WTC11 (cell line): ENCODE measurements around the gene CAPZB. TPM values are rescaled to one million over a fixed set of nuclear protein-coding genes. Genes with fewer than 3 reads are reported as not detected.

Experiments
- ATAC-seq: fragments of 200-7000 bp; cut with Tn5 transposase; 2 replicates; pipeline ENCODE4 v1.10.0; 2021; ENCODE audit warnings: mild to moderate bottlenecking, moderate library complexity
- CTCF ChIA-PET: fragments of 300-600 bp; sonication (Branson Sonifier 250); formaldehyde crosslinking; loops from one replicate; lab custom pipeline; 2021; ENCODE audit warnings: antibody characterized with exemption; lab: Charles Lee
- POLR2A ChIA-PET: fragments of 350-600 bp; sonication (Branson Sonifier 250); formaldehyde crosslinking; loops from one replicate; lab custom pipeline; 2021; ENCODE audit warnings: antibody characterized with exemption; lab: Charles Lee
- DNase-seq: peaks from one replicate; pipeline ENCODE4 v3.0.0; 2021; ENCODE audit warnings: low spot score
- H3K27ac Mint-ChIP-seq: 2 replicates; pipeline ENCODE4 v1.8.0; 2021; ENCODE audit warnings: mixed read lengths
- H3K27me3 Mint-ChIP-seq: 2 replicates; pipeline ENCODE4 v1.8.0; 2021; ENCODE audit warnings: low read depth, mild to moderate bottlenecking, moderate library complexity, mixed read lengths
- H3K36me3 Mint-ChIP-seq: 2 replicates; pipeline ENCODE4 v1.8.0; 2021; ENCODE audit warnings: mixed read lengths
- H3K4me1 Mint-ChIP-seq: 2 replicates; pipeline ENCODE4 v1.8.0; 2022; ENCODE audit warnings: mixed read lengths
- H3K4me3 Mint-ChIP-seq: 2 replicates; pipeline ENCODE4 v1.8.0; 2021; ENCODE audit warnings: mild to moderate bottlenecking, moderate library complexity, mixed read lengths
- H3K9me3 Mint-ChIP-seq: 2 replicates; pipeline ENCODE4 v1.8.0; 2021; ENCODE audit warnings: mixed read lengths
- ELF4 ChIP-seq: sonication (generic); formaldehyde crosslinking; IDR thresholded peaks from 2 replicates; pipeline ENCODE4 v1.8.1; 2022; ENCODE audit warnings: low read depth, mild to moderate bottlenecking, moderate library complexity, missing genetic modification reagents
- ERG ChIP-seq: fragments of 250-450 bp; sonication (Bioruptor Pico); IDR thresholded peaks from 2 replicates; pipeline ENCODE4 v1.8.0; 2021; ENCODE audit warnings: mild to moderate bottlenecking
- FOXJ3 ChIP-seq: sonication (generic); formaldehyde crosslinking; IDR thresholded peaks from 2 replicates; pipeline ENCODE4 v1.9.0; 2021; ENCODE audit warnings: missing genetic modification reagents, mild to moderate bottlenecking, borderline replicate concordance
- FOXK1 ChIP-seq: sonication (generic); formaldehyde crosslinking; IDR thresholded peaks from 2 replicates; pipeline ENCODE4 v1.8.0; 2022; ENCODE audit warnings: mild to moderate bottlenecking, moderate library complexity, missing genetic modification reagents
- GRHL2 ChIP-seq: fragments of 250-450 bp; sonication (Bioruptor Pico); IDR thresholded peaks from 2 replicates; pipeline ENCODE4 v1.8.0; 2022; ENCODE audit warnings: mild to moderate bottlenecking, moderate library complexity; ENCODE audit not compliant: insufficient replicate concordance, severe bottlenecking
- HMGXB4 ChIP-seq: sonication (generic); formaldehyde crosslinking; IDR thresholded peaks from 2 replicates; pipeline ENCODE4 v1.8.1; 2023; ENCODE audit warnings: mild to moderate bottlenecking, moderate library complexity, missing genetic modification reagents
- JAZF1 ChIP-seq: fragments of 250-450 bp; sonication (Bioruptor Pico); IDR thresholded peaks from 2 replicates; pipeline ENCODE4 v1.9.0; 2021; ENCODE audit warnings: moderate library complexity, mild to moderate bottlenecking, inconsistent platforms
- JUN ChIP-seq: sonication (generic); formaldehyde crosslinking; IDR thresholded peaks from 2 replicates; pipeline ENCODE4 v1.8.0; 2023; ENCODE audit warnings: mild to moderate bottlenecking, missing genetic modification reagents
- NR1H2 ChIP-seq: sonication (generic); formaldehyde crosslinking; IDR thresholded peaks from 2 replicates; pipeline ENCODE4 v1.9.0; 2021; ENCODE audit warnings: mild to moderate bottlenecking, moderate library complexity, missing genetic modification reagents
- PREB ChIP-seq: sonication (generic); formaldehyde crosslinking; IDR thresholded peaks from 2 replicates; pipeline ENCODE4 v1.8.1; 2022; ENCODE audit warnings: mild to moderate bottlenecking, missing genetic modification reagents, moderate library complexity, borderline replicate concordance
- SP1 ChIP-seq: sonication (generic); formaldehyde crosslinking; conservative IDR thresholded peaks from 2 replicates; pipeline ENCODE4 v1.8.1; 2022; ENCODE audit warnings: missing genetic modification reagents
- STAT6 ChIP-seq: sonication (generic); formaldehyde crosslinking; conservative IDR thresholded peaks from 2 replicates; pipeline ENCODE4 v1.8.1; 2023; ENCODE audit warnings: mild to moderate bottlenecking, low read depth, missing genetic modification reagents, moderate library complexity
- TEAD1 ChIP-seq: sonication (generic); formaldehyde crosslinking; IDR thresholded peaks from 2 replicates; pipeline ENCODE4 v1.8.0; 2022; ENCODE audit warnings: mild to moderate bottlenecking, missing genetic modification reagents
- TEAD4 ChIP-seq: sonication (generic); formaldehyde crosslinking; IDR thresholded peaks from 2 replicates; pipeline ENCODE4 v1.8.0; 2022; ENCODE audit warnings: mild to moderate bottlenecking, missing genetic modification reagents
- total RNA-seq: library from RNA; stranded (reverse); gene quantifications from 3 replicates; pipeline ENCODE4 v1.2.3, GENCODE V29; 2021
- TF ChIP-seq, protein P1 (sequence below): sonication (generic); formaldehyde crosslinking; IDR thresholded peaks from 2 replicates; pipeline ENCODE4 v1.8.0; 2022; ENCODE audit warnings: mild to moderate bottlenecking, missing genetic modification reagents
- TF ChIP-seq, protein P2 (sequence below): fragments of 250-450 bp; sonication (Bioruptor Pico); IDR thresholded peaks from 2 replicates; pipeline ENCODE4 v1.9.0; 2021; ENCODE audit warnings: mild to moderate bottlenecking
- TF ChIP-seq, protein P3 (sequence below): fragments of 250-450 bp; sonication (Bioruptor Pico); IDR thresholded peaks from 2 replicates; pipeline ENCODE4 v1.9.0; 2021; ENCODE audit warnings: moderate library complexity, mild to moderate bottlenecking, inconsistent platforms, borderline replicate concordance
- TF ChIP-seq, protein P4 (sequence below): sonication (generic); formaldehyde crosslinking; IDR thresholded peaks from 2 replicates; pipeline ENCODE4 v1.8.1; 2023; ENCODE audit warnings: mild to moderate bottlenecking, missing genetic modification reagents

The CAPZB gene
- total RNA-seq, 1 experiment from 2014 or later: 348 TPM

GRCh38 chr1:19433719-19433998 is 51.7 kb downstream of the CAPZB start:
- peaks cover 19% of the 10 kb centered on the region for H3K4me1 Mint-ChIP-seq
- ChIA-PET POLR2A (interaction anchor here (1.0 kb wide), 2 partner anchors 8 to 38 kb away, joined by 3 read pairs; no protein-coding TSS in a partner anchor), CTCF (interaction anchor here (1.3 kb wide), 1 partner anchor 54 kb away, joined by 3 read pairs; no protein-coding TSS in a partner anchor)
- TF ChIP-seq PREB (CRISPR knock-in tag) (no peak), HMGXB4 (CRISPR knock-in tag) (no peak), ERG (no peak), TEAD1 (CRISPR knock-in tag) (no peak), TEAD4 (CRISPR knock-in tag) (no peak), GRHL2 (CRISPR knock-in tag) (no peak), JAZF1 (CRISPR knock-in tag) (no peak), FOXJ3 (CRISPR knock-in tag) (no peak), STAT6 (CRISPR knock-in tag) (no peak), SP1 (CRISPR knock-in tag) (no peak), ELF4 (CRISPR knock-in tag) (no peak), JUN (CRISPR knock-in tag) (no peak), FOXK1 (CRISPR knock-in tag) (no peak), NR1H2 (CRISPR knock-in tag) (no peak)
- TF ChIP-seq, protein P1, sequence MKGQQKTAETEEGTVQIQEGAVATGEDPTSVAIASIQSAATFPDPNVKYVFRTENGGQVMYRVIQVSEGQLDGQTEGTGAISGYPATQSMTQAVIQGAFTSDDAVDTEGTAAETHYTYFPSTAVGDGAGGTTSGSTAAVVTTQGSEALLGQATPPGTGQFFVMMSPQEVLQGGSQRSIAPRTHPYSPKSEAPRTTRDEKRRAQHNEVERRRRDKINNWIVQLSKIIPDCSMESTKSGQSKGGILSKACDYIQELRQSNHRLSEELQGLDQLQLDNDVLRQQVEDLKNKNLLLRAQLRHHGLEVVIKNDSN (CRISPR knock-in tag): no peak
- TF ChIP-seq, protein P2, sequence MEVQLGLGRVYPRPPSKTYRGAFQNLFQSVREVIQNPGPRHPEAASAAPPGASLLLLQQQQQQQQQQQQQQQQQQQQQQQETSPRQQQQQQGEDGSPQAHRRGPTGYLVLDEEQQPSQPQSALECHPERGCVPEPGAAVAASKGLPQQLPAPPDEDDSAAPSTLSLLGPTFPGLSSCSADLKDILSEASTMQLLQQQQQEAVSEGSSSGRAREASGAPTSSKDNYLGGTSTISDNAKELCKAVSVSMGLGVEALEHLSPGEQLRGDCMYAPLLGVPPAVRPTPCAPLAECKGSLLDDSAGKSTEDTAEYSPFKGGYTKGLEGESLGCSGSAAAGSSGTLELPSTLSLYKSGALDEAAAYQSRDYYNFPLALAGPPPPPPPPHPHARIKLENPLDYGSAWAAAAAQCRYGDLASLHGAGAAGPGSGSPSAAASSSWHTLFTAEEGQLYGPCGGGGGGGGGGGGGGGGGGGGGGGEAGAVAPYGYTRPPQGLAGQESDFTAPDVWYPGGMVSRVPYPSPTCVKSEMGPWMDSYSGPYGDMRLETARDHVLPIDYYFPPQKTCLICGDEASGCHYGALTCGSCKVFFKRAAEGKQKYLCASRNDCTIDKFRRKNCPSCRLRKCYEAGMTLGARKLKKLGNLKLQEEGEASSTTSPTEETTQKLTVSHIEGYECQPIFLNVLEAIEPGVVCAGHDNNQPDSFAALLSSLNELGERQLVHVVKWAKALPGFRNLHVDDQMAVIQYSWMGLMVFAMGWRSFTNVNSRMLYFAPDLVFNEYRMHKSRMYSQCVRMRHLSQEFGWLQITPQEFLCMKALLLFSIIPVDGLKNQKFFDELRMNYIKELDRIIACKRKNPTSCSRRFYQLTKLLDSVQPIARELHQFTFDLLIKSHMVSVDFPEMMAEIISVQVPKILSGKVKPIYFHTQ (CRISPR knock-in tag): no peak
- TF ChIP-seq, protein P3, sequence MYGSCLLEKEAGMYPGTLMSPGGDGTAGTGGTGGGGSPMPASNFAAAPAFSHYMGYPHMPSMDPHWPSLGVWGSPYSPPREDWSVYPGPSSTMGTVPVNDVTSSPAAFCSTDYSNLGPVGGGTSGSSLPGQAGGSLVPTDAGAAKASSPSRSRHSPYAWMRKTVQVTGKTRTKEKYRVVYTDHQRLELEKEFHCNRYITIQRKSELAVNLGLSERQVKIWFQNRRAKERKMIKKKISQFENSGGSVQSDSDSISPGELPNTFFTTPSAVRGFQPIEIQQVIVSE (CRISPR knock-in tag): no peak
- TF ChIP-seq, protein P4, sequence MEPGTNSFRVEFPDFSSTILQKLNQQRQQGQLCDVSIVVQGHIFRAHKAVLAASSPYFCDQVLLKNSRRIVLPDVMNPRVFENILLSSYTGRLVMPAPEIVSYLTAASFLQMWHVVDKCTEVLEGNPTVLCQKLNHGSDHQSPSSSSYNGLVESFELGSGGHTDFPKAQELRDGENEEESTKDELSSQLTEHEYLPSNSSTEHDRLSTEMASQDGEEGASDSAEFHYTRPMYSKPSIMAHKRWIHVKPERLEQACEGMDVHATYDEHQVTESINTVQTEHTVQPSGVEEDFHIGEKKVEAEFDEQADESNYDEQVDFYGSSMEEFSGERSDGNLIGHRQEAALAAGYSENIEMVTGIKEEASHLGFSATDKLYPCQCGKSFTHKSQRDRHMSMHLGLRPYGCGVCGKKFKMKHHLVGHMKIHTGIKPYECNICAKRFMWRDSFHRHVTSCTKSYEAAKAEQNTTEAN (CRISPR knock-in tag): no peak
- DNase-seq (no peak), ATAC-seq (no peak)
- H3K27ac Mint-ChIP-seq: peak overlapping the region; percentile 37; the same call in 1 of the 2 replicates
- peaks cover 8% of the 10 kb centered on the region for H3K36me3 Mint-ChIP-seq
- no peaks in the 10 kb centered on the region for H3K27me3 Mint-ChIP-seq
- H3K9me3 Mint-ChIP-seq: no peaks in the 10 kb centered on the region
- no peak overlapping the region for H3K4me3 Mint-ChIP-seq
